CD14-positive monocyte (primary cell): Measurements from ENCODE around the gene GNAZ. TPM values are rescaled to one million over a fixed set of nuclear protein-coding genes. Genes with fewer than 3 reads are reported as not detected.

Experiments used
- DNase-seq, 3 donors: peaks; one replicate each; pipeline ENCODE4 v3.0.0-alpha.2; 2011 to 2022
- H2AFZ ChIP-seq: 2 replicates; pipeline ENCODE4 v1.6.0; 2012; ENCODE audit warnings: mild to moderate bottlenecking, low read depth, low read length, inconsistent platforms; ENCODE audit not compliant: insufficient read depth, poor library complexity, severe bottlenecking
- H3K27ac ChIP-seq, 2 donors: 1 replicate in 1 of 2; 2 replicates in 1 of 2; pipeline ENCODE4 v1.5.1; 2012 to 2013; ENCODE audit warnings: low read length in 2 of 2, control low read depth in 1 of 2, inconsistent platforms in 1 of 2, low read depth in 1 of 2, mild to moderate bottlenecking in 1 of 2
- H3K27me3 ChIP-seq, 2 donors: one replicate each; pipeline versions ENCODE4 v1.6.0 to v1.6.1; 2011 to 2013; ENCODE audit warnings: low read length in 2 of 2; ENCODE audit not compliant: control insufficient read depth in 2 of 2, insufficient read depth in 2 of 2
- H3K36me3 ChIP-seq, 2 donors: replicated peaks in 1 of 2; 1 replicate in 1 of 2; 2 replicates in 1 of 2; pipeline versions ENCODE4 v1.5.1 to v1.6.1; 2012 to 2013; ENCODE audit warnings: low read length in 2 of 2, control low read depth in 1 of 2, inconsistent platforms in 1 of 2, mild to moderate bottlenecking in 1 of 2; ENCODE audit not compliant: insufficient read depth in 2 of 2, control insufficient read depth in 1 of 2
- H3K4me1 ChIP-seq, 2 donors: 1 replicate in 1 of 2; 2 replicates in 1 of 2; pipeline versions ENCODE4 v1.5.1 to v1.6.1; 2012 to 2013; ENCODE audit warnings: low read length in 2 of 2, control low read depth in 1 of 2, inconsistent platforms in 1 of 2, mild to moderate bottlenecking in 1 of 2, moderate library complexity in 1 of 2; ENCODE audit not compliant: insufficient read depth in 2 of 2, control insufficient read depth in 1 of 2
- H3K4me2 ChIP-seq: replicated peaks from 2 replicates; pipeline ENCODE3; 2012; ENCODE audit warnings: low read length, moderate library complexity, mild to moderate bottlenecking; ENCODE audit not compliant: poor library complexity, severe bottlenecking; ENCODE audit errors: extremely low read depth
- H3K4me3 ChIP-seq, 3 experiments: fragments of 200-600 bp in 1 of 3; sonication (generic) in 1 of 3; replicated peaks in 1 of 3; 1 replicate in 2 of 3; 2 replicates in 1 of 3; pipeline ENCODE4 v1.5.1; 2011 to 2013; ENCODE audit warnings: low read length in 3 of 3, mild to moderate bottlenecking in 3 of 3, control low read depth in 2 of 3, low read depth in 2 of 3, inconsistent platforms in 1 of 3, moderate library complexity in 1 of 3
- H3K79me2 ChIP-seq: 2 replicates; pipeline ENCODE4 v1.6.0; 2012; ENCODE audit warnings: mild to moderate bottlenecking, control low read depth, inconsistent platforms, low read length, moderate library complexity; ENCODE audit not compliant: insufficient read depth
- H3K9ac ChIP-seq: 2 replicates; pipeline ENCODE4 v1.6.0; 2017; ENCODE audit warnings: low read length, mild to moderate bottlenecking; ENCODE audit not compliant: insufficient read depth, poor library complexity, severe bottlenecking
- H3K9me3 ChIP-seq, 2 donors: replicated peaks in 1 of 2; 1 replicate in 1 of 2; 2 replicates in 1 of 2; pipeline versions ENCODE4 v1.5.1 to v1.6.1; 2012 to 2013; ENCODE audit warnings: low read length in 2 of 2, control low read depth in 1 of 2; ENCODE audit not compliant: control insufficient read depth in 1 of 2, insufficient read depth in 1 of 2
- H4K20me1 ChIP-seq: 2 replicates; pipeline ENCODE4 v1.6.0; 2012; ENCODE audit warnings: mild to moderate bottlenecking, low read length, control low read depth, moderate library complexity; ENCODE audit not compliant: insufficient read depth
- H3K27ac Mint-ChIP-seq, 7 donors: one replicate each; pipeline ENCODE4 v1.8.0; 2020; ENCODE audit warnings: mild to moderate bottlenecking in 7 of 7, mixed read lengths in 7 of 7, moderate library complexity in 6 of 7, inconsistent platforms in 2 of 7
- H3K27me3 Mint-ChIP-seq, 3 donors: one replicate each; pipeline ENCODE4 v1.8.0; 2021 to 2022; ENCODE audit warnings: low read depth in 3 of 3, mild to moderate bottlenecking in 3 of 3, mixed read lengths in 3 of 3, moderate library complexity in 3 of 3, inconsistent platforms in 1 of 3
- H3K36me3 Mint-ChIP-seq, 2 donors: one replicate each; pipeline ENCODE4 v1.8.0; 2020; ENCODE audit warnings: mixed read lengths in 2 of 2, inconsistent platforms in 1 of 2, mild to moderate bottlenecking in 1 of 2
- H3K4me1 Mint-ChIP-seq: one replicate; pipeline ENCODE4 v1.8.0; 2020; ENCODE audit warnings: mild to moderate bottlenecking, mixed read lengths
- H3K4me3 Mint-ChIP-seq, 2 donors: one replicate each; pipeline ENCODE4 v1.8.0; 2020; ENCODE audit warnings: mild to moderate bottlenecking in 2 of 2, mixed read lengths in 2 of 2, moderate library complexity in 1 of 2
- H3K9me3 Mint-ChIP-seq, 7 donors: one replicate each; pipeline ENCODE4 v1.8.0; 2020 to 2022; ENCODE audit warnings: mixed read lengths in 7 of 7, mild to moderate bottlenecking in 6 of 7, moderate library complexity in 6 of 7, inconsistent platforms in 2 of 7
- WGBS: methylation state at CpG from one replicate; pipeline ENCODE4 v1.1.5; 2013; ENCODE audit warnings: missing lambda C conversion rate; ENCODE audit not compliant: insufficient coverage; 5-methylcytosine and 5-hydroxymethylcytosine counted together
- intact Hi-C, 2 donors: fragments of 100-400 bp; cut with micrococcal nuclease; formaldehyde crosslinking; loops; one replicate each; pipeline versions ENCODE4 v1.15.0 to v1.15.1; 2023
- polyA plus RNA-seq, 3 donors: library from polyadenylated mRNA; depleted of rRNA in 1 of 3; unstranded in 2 of 3; stranded (reverse) in 1 of 3; fragments of 300-500 nt in 2 of 3; fragments of >200 nt in 1 of 3; fragmentation: Illumina TruSeq in 2 of 3; gene quantifications; 1 replicate in 2 of 3; 2 replicates in 1 of 3; pipeline ENCODE4 v1.2.3, GENCODE V29; 2012 to 2021
- TF ChIP-seq, protein P1 (sequence below): fragments of 200-600 bp; IDR thresholded peaks from one replicate; pipeline ENCODE4 v1.8.0; 2022; ENCODE audit warnings: antibody characterized with exemption, mild to moderate bottlenecking

The GNAZ gene
- polyA plus RNA-seq, 3 donors: 0.04 to 0.05 TPM; not detected in 1

DNA sequence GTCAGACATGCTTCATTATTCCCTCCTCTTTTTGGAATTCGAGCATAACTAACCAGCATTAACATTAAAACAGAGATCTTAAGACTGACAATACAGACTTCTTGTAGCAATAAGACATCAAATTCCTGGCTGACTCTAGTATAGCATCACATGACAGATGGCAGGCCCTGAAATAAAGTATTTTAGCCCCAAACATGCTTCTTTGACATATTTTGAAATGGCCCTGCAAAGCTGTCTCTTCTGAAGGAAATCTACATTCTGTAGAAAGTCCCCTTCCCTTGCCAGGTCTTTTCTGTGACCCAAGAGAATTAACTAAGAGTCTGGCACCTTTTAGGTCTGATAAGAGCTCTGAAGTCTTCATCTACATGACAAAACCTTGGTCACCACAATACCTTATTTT lies 38.5 kb upstream of the GNAZ start:
- H3K27me3 ChIP-seq: no peaks in the 10 kb centered on the region
- no peaks in the 10 kb centered on the region for H4K20me1 ChIP-seq
- H3K4me1 ChIP-seq: no peaks in the 10 kb centered on the region
- DNase-seq: no peak
- Mint-ChIP-seq H3K27ac (no peak overlapping the region), H3K9me3 (peaks cover 0 to 3% (median 0%) of the 10 kb centered on the region in 7 donors), H3K27me3 (peaks cover 2 to 7% (median 4%) of the 10 kb centered on the region in 3 donors), H3K4me1 (peaks cover 9% of the 10 kb centered on the region), H3K4me3 (no peak overlapping the region), H3K36me3 (no peaks in the 10 kb centered on the region)
- no peaks in the 10 kb centered on the region for H3K79me2 ChIP-seq
- no peak overlapping the region for H3K4me2 ChIP-seq
- TF ChIP-seq, protein P1, sequence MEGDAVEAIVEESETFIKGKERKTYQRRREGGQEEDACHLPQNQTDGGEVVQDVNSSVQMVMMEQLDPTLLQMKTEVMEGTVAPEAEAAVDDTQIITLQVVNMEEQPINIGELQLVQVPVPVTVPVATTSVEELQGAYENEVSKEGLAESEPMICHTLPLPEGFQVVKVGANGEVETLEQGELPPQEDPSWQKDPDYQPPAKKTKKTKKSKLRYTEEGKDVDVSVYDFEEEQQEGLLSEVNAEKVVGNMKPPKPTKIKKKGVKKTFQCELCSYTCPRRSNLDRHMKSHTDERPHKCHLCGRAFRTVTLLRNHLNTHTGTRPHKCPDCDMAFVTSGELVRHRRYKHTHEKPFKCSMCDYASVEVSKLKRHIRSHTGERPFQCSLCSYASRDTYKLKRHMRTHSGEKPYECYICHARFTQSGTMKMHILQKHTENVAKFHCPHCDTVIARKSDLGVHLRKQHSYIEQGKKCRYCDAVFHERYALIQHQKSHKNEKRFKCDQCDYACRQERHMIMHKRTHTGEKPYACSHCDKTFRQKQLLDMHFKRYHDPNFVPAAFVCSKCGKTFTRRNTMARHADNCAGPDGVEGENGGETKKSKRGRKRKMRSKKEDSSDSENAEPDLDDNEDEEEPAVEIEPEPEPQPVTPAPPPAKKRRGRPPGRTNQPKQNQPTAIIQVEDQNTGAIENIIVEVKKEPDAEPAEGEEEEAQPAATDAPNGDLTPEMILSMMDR: no peak
- no CpG with 5 or more reads among the region's 1 CpG for WGBS
- no peak overlapping the region for H3K27ac ChIP-seq
- H3K9me3 ChIP-seq: no peaks in the 10 kb centered on the region
- H3K4me3 ChIP-seq: no peak overlapping the region
- H3K9ac ChIP-seq: no peak overlapping the region
- no peaks in the 10 kb centered on the region for H3K36me3 ChIP-seq
- intact Hi-C loops: no loop called here
- no peak overlapping the region for H2AFZ ChIP-seq

DNA sequence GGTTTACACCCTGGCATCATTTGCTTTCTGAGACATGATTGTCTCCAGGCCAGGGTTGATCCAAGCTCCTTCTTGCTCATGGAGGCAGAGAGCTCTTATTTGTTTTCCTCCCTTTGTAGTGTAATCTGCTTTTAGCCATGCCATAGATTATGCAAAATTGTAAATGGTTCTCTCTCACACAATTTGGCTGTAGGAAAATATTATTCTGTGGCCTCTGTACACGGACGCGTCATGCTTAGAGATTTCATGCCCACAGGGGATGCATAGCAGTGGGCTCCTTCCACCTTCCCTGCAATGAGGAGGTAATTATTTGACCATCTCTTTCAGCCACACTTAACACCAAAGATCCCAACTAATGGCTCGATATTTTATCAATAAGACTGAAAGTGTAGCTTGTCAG lies 37.7 kb upstream of the GNAZ start:
- H3K79me2 ChIP-seq: no peaks in the 10 kb centered on the region
- no peak overlapping the region for H3K27ac Mint-ChIP-seq

More for the DNA sequence above, 37.7 kb upstream of the GNAZ start:
- H3K9me3 Mint-ChIP-seq: peaks cover 0 to 3% (median 0%) of the 10 kb centered on the region in 7 donors
- TF ChIP-seq, protein P1: no peak
- no CpG with 5 or more reads among the region's 4 CpGs for WGBS
- peaks cover 2 to 7% (median 4%) of the 10 kb centered on the region in 3 donors for H3K27me3 Mint-ChIP-seq
- no peak overlapping the region for H3K4me3 Mint-ChIP-seq
- H3K27ac ChIP-seq: no peak overlapping the region
- DNase-seq: no peak
- intact Hi-C loops: no loop called here
- no peaks in the 10 kb centered on the region for H3K4me1 ChIP-seq
- H3K36me3 Mint-ChIP-seq: no peaks in the 10 kb centered on the region
- no peaks in the 10 kb centered on the region for H3K9me3 ChIP-seq
- no peak overlapping the region for H3K4me3 ChIP-seq
- no peaks in the 10 kb centered on the region for H3K27me3 ChIP-seq
- H4K20me1 ChIP-seq: no peaks in the 10 kb centered on the region
- H3K4me1 Mint-ChIP-seq: peaks cover 5% of the 10 kb centered on the region
- H2AFZ ChIP-seq: no peak overlapping the region
- no peaks in the 10 kb centered on the region for H3K36me3 ChIP-seq
- no peak overlapping the region for H3K4me2 ChIP-seq
- H3K9ac ChIP-seq: no peak overlapping the region
